Left lung (tissue), 10 donors: Measurements from ENCODE around the gene ENPP4. TPM values are rescaled to one million over a fixed set of nuclear protein-coding genes. Genes with fewer than 3 reads are reported as not detected.

Source experiments
- ATAC-seq: fragments of 200-7000 bp; cut with Tn5 transposase; one replicate; pipeline ENCODE4 v1.9.1; 2020; ENCODE audit warnings: moderate library complexity
- DNase-seq, 4 donors: peaks; one replicate each; pipeline ENCODE4 v3.0.0-alpha.2; 2013 to 2020
- H3K27ac ChIP-seq, 2 donors: fragments of 200-600 bp; sonication (generic) in 1 of 2; one replicate each; pipeline versions ENCODE4 v1.5.0 to v1.8.0; 2020 to 2021
- H3K27me3 ChIP-seq, 2 donors: fragments of 200-600 bp; sonication (generic) in 1 of 2; one replicate each; pipeline versions ENCODE4 v1.5.0 to v1.8.0; 2020 to 2021
- H3K36me3 ChIP-seq, 2 donors: fragments of 200-600 bp; sonication (generic) in 1 of 2; one replicate each; pipeline versions ENCODE4 v1.5.0 to v1.8.0; 2020 to 2021
- H3K4me1 ChIP-seq, 2 donors: fragments of 200-600 bp; one replicate each; pipeline ENCODE4 v1.8.0; 2021
- H3K4me3 ChIP-seq, 2 donors: fragments of 200-600 bp; sonication (generic) in 1 of 2; one replicate each; pipeline versions ENCODE4 v1.5.0 to v1.8.0; 2020 to 2021; ENCODE audit warnings: mild to moderate bottlenecking in 1 of 2
- H3K9me3 ChIP-seq, 2 donors: fragments of 200-600 bp; sonication (generic) in 1 of 2; one replicate each; pipeline versions ENCODE4 v1.5.0 to v1.8.0; 2020 to 2021
- intact Hi-C, 2 donors: fragments of 100-400 bp; cut with DNase I; formaldehyde crosslinking; loops; one replicate each; pipeline versions ENCODE4 v1.11.2 to v1.14.2; 2022
- polyA plus RNA-seq, 6 donors: library from polyadenylated mRNA; unstranded; fragments of 120-200 nt; gene quantifications; one replicate each; pipeline ENCODE4 v1.2.1, GENCODE V29; 2013; ENCODE audit not compliant: insufficient read length in 6 of 6
- total RNA-seq, 2 donors: library from RNA; stranded (reverse); fragmentation: NEBNext Ultra II Directional; extraction: Animal tissue kit (Norgen Biotek cat#: 25700); gene quantifications; one replicate each; pipeline ENCODE4 v1.2.1, GENCODE V29; 2021
- TF ChIP-seq, protein P1 (sequence below), 2 donors: fragments of 200-600 bp; sonication (generic) in 1 of 2; IDR thresholded peaks; one replicate each; pipeline versions ENCODE4 v1.5.0 to v1.8.0; 2021; ENCODE audit warnings: antibody characterized with exemption in 2 of 2
- donor health status: DM: no; HTN: yes; CAD: no.
- donor health status: DM: no; HTN: no; CAD: no.

Gene ENPP4
- total and polyA plus RNA-seq, 8 donors = 9.7 to 18.8 (median 12.1) TPM

DNA sequence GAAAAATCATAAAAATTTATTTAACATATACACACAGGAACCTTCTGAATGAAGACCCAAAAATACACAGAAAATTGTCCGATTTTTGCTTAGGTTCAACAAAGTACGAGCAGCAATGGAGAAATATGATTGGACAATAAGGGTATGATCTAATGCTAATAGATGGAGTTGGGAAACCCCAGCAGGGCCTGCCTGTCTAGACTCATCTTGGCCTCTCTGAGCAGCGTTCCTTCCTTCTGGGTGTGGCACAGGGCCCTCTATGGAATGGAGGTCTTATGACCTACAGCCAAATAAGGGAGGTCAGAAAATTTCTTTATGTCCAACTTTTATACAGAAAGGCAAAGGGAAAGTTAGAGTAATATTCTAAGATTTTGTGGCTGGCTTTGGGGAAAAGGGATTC, 27.7 kb upstream of the ENPP4 start:
- H3K4me3 ChIP-seq = no peak overlapping the region
- H3K4me1 ChIP-seq = no peaks in the 10 kb centered on the region
- H3K27ac ChIP-seq = no peak overlapping the region
- H3K27me3 ChIP-seq = no peaks in the 10 kb centered on the region
- DNase-seq = no peak
- TF ChIP-seq, protein P1, sequence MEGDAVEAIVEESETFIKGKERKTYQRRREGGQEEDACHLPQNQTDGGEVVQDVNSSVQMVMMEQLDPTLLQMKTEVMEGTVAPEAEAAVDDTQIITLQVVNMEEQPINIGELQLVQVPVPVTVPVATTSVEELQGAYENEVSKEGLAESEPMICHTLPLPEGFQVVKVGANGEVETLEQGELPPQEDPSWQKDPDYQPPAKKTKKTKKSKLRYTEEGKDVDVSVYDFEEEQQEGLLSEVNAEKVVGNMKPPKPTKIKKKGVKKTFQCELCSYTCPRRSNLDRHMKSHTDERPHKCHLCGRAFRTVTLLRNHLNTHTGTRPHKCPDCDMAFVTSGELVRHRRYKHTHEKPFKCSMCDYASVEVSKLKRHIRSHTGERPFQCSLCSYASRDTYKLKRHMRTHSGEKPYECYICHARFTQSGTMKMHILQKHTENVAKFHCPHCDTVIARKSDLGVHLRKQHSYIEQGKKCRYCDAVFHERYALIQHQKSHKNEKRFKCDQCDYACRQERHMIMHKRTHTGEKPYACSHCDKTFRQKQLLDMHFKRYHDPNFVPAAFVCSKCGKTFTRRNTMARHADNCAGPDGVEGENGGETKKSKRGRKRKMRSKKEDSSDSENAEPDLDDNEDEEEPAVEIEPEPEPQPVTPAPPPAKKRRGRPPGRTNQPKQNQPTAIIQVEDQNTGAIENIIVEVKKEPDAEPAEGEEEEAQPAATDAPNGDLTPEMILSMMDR (IDR thresholded peaks at IDR 0.05) = no peak
- ATAC-seq = no peak
- H3K36me3 ChIP-seq = no peaks in the 10 kb centered on the region
- intact Hi-C loops = no loop called here
- H3K9me3 ChIP-seq = peaks cover 0 to 6% of the 10 kb centered on the region in 2 donors

DNA sequence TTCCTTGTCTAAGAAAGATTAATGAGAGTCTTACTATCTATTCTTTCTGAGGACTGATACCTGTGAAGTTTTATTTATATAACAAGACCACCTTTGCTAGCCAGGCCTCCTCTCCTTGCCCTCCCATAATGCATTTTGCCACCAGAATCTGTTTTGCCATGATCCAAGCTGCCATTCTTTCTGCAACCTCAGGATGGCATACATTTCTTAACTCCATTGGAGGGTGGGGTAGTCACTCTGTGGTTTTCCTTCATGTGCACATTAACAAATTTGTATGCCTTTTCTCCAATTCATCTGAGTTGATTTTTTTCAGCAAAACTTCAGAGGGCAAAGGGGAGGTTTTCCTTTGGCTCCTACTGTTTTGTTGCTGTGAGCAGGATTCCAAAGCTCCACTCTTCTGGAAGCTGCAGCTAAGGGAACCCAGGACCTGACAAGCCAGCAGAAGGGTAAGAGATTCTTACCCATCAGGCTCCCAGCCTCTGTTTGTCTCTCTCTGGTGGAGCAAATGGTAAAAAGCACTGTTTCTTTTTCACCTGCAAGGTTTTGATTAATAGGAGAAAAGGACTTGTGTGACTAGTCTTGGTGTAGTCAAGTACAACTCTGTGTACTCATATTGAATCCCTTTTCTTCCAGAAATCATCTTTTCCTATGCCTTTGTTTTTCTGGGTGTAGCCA, 26.2 kb upstream of the ENPP4 start:
- ATAC-seq (no peak), DNase-seq (no peak)
- TF ChIP-seq, protein P1 (IDR thresholded peaks at IDR 0.05) = peak in 1 of 2 donors; percentile 11
- Histone ChIP-seq H3K9me3 (peaks cover 0 to 13% of the 10 kb centered on the region in 2 donors), H3K36me3 (no peaks in the 10 kb centered on the region), H3K4me1 (no peaks in the 10 kb centered on the region), H3K27ac (no peak overlapping the region), H3K4me3 (no peak overlapping the region), H3K27me3 (no peaks in the 10 kb centered on the region)
- intact Hi-C loops = no loop called here

DNA sequence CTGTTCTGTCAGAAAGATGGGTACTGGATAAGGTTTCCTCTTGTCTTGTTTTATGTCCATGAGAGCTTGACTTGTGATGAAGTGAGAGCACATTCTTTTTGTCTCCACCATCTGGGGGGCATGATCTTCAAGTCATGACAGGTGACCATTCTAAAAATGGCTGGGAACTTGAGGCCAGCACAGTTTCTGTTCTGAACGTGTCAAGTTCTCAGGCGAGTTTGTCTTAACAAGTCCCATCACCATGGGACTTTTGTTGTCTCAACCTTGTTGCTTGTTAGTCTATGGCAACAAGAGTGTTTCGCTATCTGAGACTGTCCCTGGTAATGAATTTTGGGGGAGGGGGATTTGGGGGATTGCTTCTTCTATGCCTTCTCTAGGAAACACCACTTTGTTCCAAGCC, 25.6 kb upstream of the ENPP4 start:
- ATAC-seq (no peak), DNase-seq (no peak)
- peaks cover 0 to 13% of the 10 kb centered on the region in 2 donors for H3K9me3 ChIP-seq
- H3K27ac ChIP-seq = no peak overlapping the region
- H3K36me3 ChIP-seq = no peaks in the 10 kb centered on the region
- no peaks in the 10 kb centered on the region for H3K27me3 ChIP-seq
- TF ChIP-seq, protein P1 (IDR thresholded peaks at IDR 0.05) = no peak
- intact Hi-C loops = no loop called here
- no peaks in the 10 kb centered on the region for H3K4me1 ChIP-seq
- H3K4me3 ChIP-seq = no peak overlapping the region

DNA sequence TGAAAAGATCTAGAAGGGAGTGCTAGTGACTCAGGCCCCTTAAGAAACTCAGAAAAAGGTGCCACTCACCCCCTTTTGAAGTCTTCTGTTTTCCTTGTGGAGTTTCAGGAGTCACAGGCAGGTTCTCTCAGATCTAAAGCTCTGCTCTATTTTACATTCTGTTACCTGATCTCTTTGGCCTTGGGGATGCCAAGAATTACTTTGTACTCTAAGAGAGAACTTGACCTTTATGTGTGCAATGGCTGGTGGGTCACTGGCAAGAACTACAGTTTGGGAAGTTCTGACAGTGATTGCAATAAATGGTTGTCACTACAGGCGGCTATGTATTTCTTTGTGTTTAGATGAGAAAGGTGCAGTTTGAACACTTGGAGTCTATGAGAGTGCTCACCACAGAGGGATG, 24.2 kb upstream of the ENPP4 start:
- Histone ChIP-seq H3K4me1 (no peaks in the 10 kb centered on the region), H3K9me3 (peaks cover 0 to 13% of the 10 kb centered on the region in 2 donors), H3K27me3 (no peaks in the 10 kb centered on the region), H3K36me3 (no peaks in the 10 kb centered on the region), H3K27ac (no peak overlapping the region), H3K4me3 (no peak overlapping the region)
- DNase-seq (no peak), ATAC-seq (no peak)
- intact Hi-C loops = no loop called here
- TF ChIP-seq, protein P1 (IDR thresholded peaks at IDR 0.05) = no peak

DNA sequence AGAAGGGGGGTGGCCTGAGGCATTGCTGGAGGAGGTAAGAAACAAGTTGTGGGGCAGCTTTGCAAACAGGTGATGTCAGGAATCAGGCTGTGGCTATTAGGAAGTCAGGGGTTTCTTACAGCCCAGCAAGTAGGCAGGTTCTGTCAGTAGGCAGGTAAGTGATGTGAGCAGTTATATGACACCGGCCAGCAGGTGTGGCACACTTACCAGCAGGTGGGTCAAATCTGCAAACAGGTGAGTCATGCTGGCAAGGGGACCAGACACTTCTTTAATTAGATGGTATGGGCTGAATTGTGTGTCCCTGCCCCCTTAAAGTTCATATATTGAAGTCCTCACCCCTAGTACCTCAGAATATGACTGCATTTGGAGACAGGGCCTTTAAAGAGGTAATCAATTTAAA, 16.4 kb upstream of the ENPP4 start:
- DNase-seq = peak in 2 of 4 donors; percentile 27 to 46

More for the DNA sequence above, 16.4 kb upstream of the ENPP4 start:
- TF ChIP-seq, protein P1 (IDR thresholded peaks at IDR 0.05) = no peak
- Histone ChIP-seq H3K4me3 (no peak overlapping the region), H3K27ac (no peak overlapping the region), H3K36me3 (no peaks in the 10 kb centered on the region), H3K9me3 (no peaks in the 10 kb centered on the region), H3K27me3 (no peaks in the 10 kb centered on the region), H3K4me1 (no peaks in the 10 kb centered on the region)
- intact Hi-C loops = no loop called here
- ATAC-seq = peak; percentile 88
